Choroid plexus epithelial cell (primary cell): Measurements from ENCODE around the gene MAP3K14.

Experiments
- DNase-seq: peaks from one replicate; pipeline ENCODE4 v3.0.0-alpha.2; 2010; ENCODE audit warnings: low read depth
- H3K4me3 ChIP-seq: 2 replicates; pipeline ENCODE4 v1.5.1; 2011; ENCODE audit warnings: low read depth, mild to moderate bottlenecking, control low read depth, low read length, moderate library complexity
- CTCF ChIP-seq: conservative IDR thresholded peaks from 2 replicates; pipeline ENCODE4 v1.5.1; 2011; ENCODE audit warnings: low read depth, mild to moderate bottlenecking, control low read depth, inconsistent platforms, low read length, moderate library complexity

MAP3K14 gene

GRCh38 chr17:45244725-45245656, 71.8 kb downstream of the MAP3K14 start:
- DNase-seq, result no peak
- TF ChIP-seq CTCF, result no peak
- H3K4me3 ChIP-seq, result no peak overlapping the region

GRCh38 chr17:45243750-45244149, 73.1 kb downstream of the MAP3K14 start:
- TF ChIP-seq CTCF, result no peak
- DNase-seq, result no peak
- H3K4me3 ChIP-seq, result no peak overlapping the region

GRCh38 chr17:45242029-45242414, 74.8 kb downstream of the MAP3K14 start:
- TF ChIP-seq CTCF, result no peak
- no peak overlapping the region for H3K4me3 ChIP-seq
- no peak for DNase-seq

- no peak for DNase-seq
- no peak for TF ChIP-seq CTCF
- H3K4me3 ChIP-seq, result peak overlapping the region; percentile 45
Observed at GRCh38 chr17:45241328-45242028, 75.3 kb downstream of the MAP3K14 start.

GRCh38 chr17:45240905-45241327, 75.9 kb downstream of the MAP3K14 start:
- DNase-seq, result no peak
- no peak for TF ChIP-seq CTCF
- peak overlapping the region; percentile 8 for H3K4me3 ChIP-seq

- no peak overlapping the region for H3K4me3 ChIP-seq
- no peak for TF ChIP-seq CTCF
- no peak for DNase-seq
Observed at GRCh38 chr17:45238155-45238774, 78.6 kb downstream of the MAP3K14 start.
